ENCODE measurements around the gene LCTL. TPM values are rescaled to one million over a fixed set of nuclear protein-coding genes. Genes with fewer than 3 reads are reported as not detected.
"Not testable (repeated sequence)": the region's sequence is repeated elsewhere in the genome, so short reads cannot be mapped to it uniquely, and the experiment has no call there.

LCTL gene
- total RNA-seq, 4 donors from 2014 or later = not detected

DNA sequence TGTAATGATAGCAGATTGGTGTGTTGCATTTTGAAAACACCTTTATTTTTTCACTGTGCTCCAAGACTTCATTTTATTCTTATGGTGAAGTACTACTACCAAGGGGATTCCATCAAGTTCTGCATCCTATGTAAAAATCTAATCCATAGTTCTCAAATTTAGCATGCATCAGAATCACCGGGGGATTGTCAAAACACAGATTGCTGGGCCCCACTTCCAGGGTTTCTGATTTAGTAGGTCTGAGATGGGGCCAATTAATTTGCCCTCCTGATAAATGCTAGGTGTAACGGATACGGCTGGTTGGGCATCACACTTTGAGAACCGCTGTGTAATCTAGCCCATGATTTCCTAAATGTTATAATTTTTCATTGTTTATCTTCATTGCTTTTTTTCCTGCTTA, 60.0 kb downstream of the LCTL start:
- intact Hi-C loops (cut with DNase I; ENCODE audit: low total_unique reads) = loop anchor here (2.0 kb wide), 1 partner anchor 119 kb away; the partner anchor contains the start of gene MAP2K1
- ATAC-seq (no peak), DNase-seq (no peak)
- H3K36me3 ChIP-seq = peaks cover 0 to 24% of the 10 kb centered on the region in 2 donors
- H3K27me3 ChIP-seq = no peaks in the 10 kb centered on the region
- in situ Hi-C loops (cut with MboI; ENCODE audit: low sequenced_read_pairs in 4 of 4) = loop anchor here in 1 of 4 donors (10.0 kb wide), 1 partner anchor 121 kb away; the partner anchor contains the start of gene MAP2K1
- H3K9me3 ChIP-seq = no peaks in the 10 kb centered on the region
- H3K4me3 ChIP-seq = peak overlapping the region; percentile 74 to 95 (median 87)
- TF ChIP-seq, protein P1, sequence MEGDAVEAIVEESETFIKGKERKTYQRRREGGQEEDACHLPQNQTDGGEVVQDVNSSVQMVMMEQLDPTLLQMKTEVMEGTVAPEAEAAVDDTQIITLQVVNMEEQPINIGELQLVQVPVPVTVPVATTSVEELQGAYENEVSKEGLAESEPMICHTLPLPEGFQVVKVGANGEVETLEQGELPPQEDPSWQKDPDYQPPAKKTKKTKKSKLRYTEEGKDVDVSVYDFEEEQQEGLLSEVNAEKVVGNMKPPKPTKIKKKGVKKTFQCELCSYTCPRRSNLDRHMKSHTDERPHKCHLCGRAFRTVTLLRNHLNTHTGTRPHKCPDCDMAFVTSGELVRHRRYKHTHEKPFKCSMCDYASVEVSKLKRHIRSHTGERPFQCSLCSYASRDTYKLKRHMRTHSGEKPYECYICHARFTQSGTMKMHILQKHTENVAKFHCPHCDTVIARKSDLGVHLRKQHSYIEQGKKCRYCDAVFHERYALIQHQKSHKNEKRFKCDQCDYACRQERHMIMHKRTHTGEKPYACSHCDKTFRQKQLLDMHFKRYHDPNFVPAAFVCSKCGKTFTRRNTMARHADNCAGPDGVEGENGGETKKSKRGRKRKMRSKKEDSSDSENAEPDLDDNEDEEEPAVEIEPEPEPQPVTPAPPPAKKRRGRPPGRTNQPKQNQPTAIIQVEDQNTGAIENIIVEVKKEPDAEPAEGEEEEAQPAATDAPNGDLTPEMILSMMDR (IDR thresholded peaks at IDR 0.05 in 4 of 5, conservative IDR thresholded peaks at IDR 0.05 in 1 of 5) = no peak
- no peak for TF ChIP-seq POLR2A (IDR thresholded peaks at IDR 0.05)
- H3K27ac ChIP-seq = peak overlapping the region; percentile 85 to 96 (median 92)
- peaks cover 22 to 24% of the 10 kb centered on the region in 2 donors for H3K4me1 ChIP-seq

DNA sequence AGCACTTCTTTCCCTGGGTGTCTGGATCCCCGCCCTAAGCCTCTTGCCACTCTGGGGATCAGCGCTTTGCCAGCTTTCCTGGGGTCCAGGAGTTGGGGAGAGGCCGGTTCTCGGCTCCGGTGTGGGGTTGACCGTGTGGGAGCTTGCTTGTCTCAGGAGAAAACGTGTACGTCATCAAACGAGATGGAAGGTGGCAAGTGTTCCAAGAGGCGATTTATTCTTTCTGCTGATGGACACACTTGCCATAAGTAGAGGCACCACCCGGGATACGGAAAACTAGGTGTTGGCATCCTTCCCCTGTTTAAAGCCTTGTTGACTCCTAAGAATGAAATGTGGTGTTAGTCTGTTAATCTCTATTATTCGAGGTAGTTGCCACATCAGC, 60.4 kb downstream of the LCTL start:
- peak overlapping the region; percentile 85 to 96 (median 92) for H3K27ac ChIP-seq
- ATAC-seq (peak in 1 of 2 donors; percentile 15), DNase-seq (no peak)
- H3K4me3 ChIP-seq = peak overlapping the region; percentile 74 to 95 (median 87)
- intact Hi-C loops (cut with DNase I; ENCODE audit: low total_unique reads) (loop anchor here (2.0 kb wide), 1 partner anchor 119 kb away; the partner anchor contains the start of gene MAP2K1), in situ Hi-C loops (cut with MboI; ENCODE audit: low sequenced_read_pairs in 4 of 4) (loop anchor here in 1 of 4 donors (10.0 kb wide), 1 partner anchor 121 kb away; the partner anchor contains the start of gene MAP2K1)
- H3K9me3 ChIP-seq = no peaks in the 10 kb centered on the region
- peaks cover 0 to 28% of the 10 kb centered on the region in 2 donors for H3K36me3 ChIP-seq
- peaks cover 22 to 24% of the 10 kb centered on the region in 2 donors for H3K4me1 ChIP-seq
- H3K27me3 ChIP-seq = no peaks in the 10 kb centered on the region
- TF ChIP-seq, protein P1 (IDR thresholded peaks at IDR 0.05 in 4 of 5, conservative IDR thresholded peaks at IDR 0.05 in 1 of 5) = no peak
- TF ChIP-seq POLR2A (IDR thresholded peaks at IDR 0.05) = no peak

DNA sequence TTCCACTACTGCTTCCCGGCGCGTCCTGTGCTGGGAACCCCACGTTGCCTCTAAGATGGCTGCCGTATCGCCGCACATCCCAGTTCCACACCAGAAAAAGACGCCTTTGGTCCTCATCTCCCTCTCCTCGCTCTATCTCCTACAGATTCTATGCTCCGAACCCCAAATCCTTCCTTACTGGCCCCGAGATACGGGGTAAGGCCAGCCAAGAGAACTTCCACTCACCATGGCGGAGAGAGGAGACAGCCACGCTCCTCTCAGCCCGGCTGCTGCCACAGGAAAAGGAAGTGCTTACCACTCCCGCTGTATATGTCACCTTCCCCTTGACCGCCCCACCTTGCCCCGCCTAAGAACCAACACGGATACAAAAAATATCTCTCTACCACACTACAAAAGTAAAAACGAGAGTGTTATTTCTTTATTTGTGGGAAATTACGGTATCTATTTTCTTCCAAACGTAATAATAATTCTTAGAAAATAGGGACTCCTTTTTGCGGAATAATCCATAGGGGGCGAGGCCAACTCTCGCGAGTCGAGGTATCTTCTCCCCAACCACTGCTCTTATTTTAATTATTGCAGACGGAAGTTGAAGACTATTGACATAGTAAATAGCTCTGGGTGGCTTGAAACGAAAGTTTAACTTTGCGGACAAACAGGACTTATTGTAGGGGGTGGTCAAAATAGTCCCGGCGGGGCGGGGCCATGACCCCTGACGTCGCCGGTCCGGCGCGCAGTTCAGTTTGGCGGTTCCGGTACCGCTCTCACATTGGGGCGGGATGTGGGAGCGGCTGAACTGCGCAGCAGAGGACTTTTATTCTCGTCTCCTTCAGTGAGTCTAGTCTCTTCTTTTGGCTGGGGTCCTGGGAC, 61.0 kb downstream of the LCTL start, which contains the start of the genes RPL4 and ZWILCH:
RPL4 (minus strand) TSS at position 293 of the 867 bp plus-strand sequence; CDS start at position 228, 65 bp downstream.
ZWILCH (plus strand) TSS at position 764 of the 867 bp plus-strand sequence; CDS start at position 777, 13 bp downstream.
- H3K4me1 ChIP-seq = peaks cover 22 to 24% of the 10 kb centered on the region in 2 donors
- no peaks in the 10 kb centered on the region for H3K9me3 ChIP-seq
- intact Hi-C loops (cut with DNase I; ENCODE audit: low total_unique reads) (loop anchor here (2.0 kb wide), 1 partner anchor 118 kb away; the partner anchor contains the start of gene MAP2K1), in situ Hi-C loops (cut with MboI; ENCODE audit: low sequenced_read_pairs in 4 of 4) (loop anchor here in 1 of 4 donors (10.0 kb wide), 1 partner anchor 120 kb away; the partner anchor contains the start of gene MAP2K1)
- peak within 1 kb of the TSS; percentile 74 to 95 (median 87) for H3K4me3 ChIP-seq
- H3K27ac ChIP-seq = peak within 1 kb of the TSS; percentile 85 to 96 (median 92)
- no peaks in the 10 kb centered on the region for H3K27me3 ChIP-seq
- TF ChIP-seq, protein P1 (IDR thresholded peaks at IDR 0.05 in 4 of 5, conservative IDR thresholded peaks at IDR 0.05 in 1 of 5) = peak in 2 of 5 experiments; percentile 14 to 38
- TF ChIP-seq POLR2A (IDR thresholded peaks at IDR 0.05) = peak; percentile 96 to 99
- ATAC-seq (peak; percentile 93 to 95), DNase-seq (peak; percentile 41 to 67)
- peaks cover 2 to 34% of the 10 kb centered on the region in 2 donors for H3K36me3 ChIP-seq

DNA sequence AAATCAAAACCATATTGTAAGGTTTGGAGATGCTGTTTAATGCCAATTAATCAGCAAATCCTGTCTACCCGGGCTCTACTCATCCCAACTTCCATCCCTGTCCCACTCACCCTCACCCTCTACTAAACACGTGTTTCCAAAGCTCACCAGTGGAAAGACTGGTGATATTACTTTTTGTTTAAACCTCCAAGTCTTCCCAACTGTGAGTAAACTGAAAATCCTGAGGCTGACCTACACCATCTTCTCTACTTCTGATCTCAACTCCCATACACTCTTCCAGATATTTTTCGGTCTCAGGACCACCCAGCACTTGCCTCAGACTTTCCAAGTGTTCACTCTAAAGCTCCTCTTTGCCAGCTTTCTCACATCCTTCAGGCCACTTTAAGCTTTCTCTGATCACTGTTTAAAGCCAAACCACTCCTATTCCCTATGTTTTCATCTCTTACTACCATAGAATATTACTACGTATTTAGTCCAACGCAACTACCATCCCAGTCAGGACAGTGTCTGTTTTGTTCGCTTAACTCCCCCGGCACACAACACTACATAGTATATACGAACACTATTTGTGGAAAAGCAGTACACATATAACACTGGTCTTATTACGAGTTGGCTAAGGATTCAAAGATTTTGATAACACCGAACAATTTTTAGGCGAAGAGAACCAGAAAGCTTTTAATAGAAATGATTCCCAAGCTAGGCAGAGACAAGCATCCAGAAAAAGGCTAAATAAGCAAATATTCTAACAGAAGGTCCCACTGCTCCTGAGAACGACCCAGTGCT, 61.8 kb downstream of the LCTL start:
- intact Hi-C loops (cut with DNase I; ENCODE audit: low total_unique reads) (loop anchor here (2.0 kb wide), 1 partner anchor 117 kb away; the partner anchor contains the start of gene MAP2K1), in situ Hi-C loops (cut with MboI; ENCODE audit: low sequenced_read_pairs in 4 of 4) (loop anchor here in 1 of 4 donors (10.0 kb wide), 1 partner anchor 119 kb away; the partner anchor contains the start of gene MAP2K1)
- Histone ChIP-seq H3K36me3 (peaks cover 3 to 42% of the 10 kb centered on the region in 2 donors), H3K4me3 (peak overlapping the region; percentile 74 to 95 (median 87)), H3K4me1 (peaks cover 22 to 24% of the 10 kb centered on the region in 2 donors), H3K27me3 (no peaks in the 10 kb centered on the region), H3K27ac (peak overlapping the region; percentile 85 to 96 (median 92)), H3K9me3 (no peaks in the 10 kb centered on the region)
- ATAC-seq (no peak), DNase-seq (no peak)
- TF ChIP-seq POLR2A (IDR thresholded peaks at IDR 0.05) = no peak
- TF ChIP-seq, protein P1 (IDR thresholded peaks at IDR 0.05 in 4 of 5, conservative IDR thresholded peaks at IDR 0.05 in 1 of 5) = no peak

DNA sequence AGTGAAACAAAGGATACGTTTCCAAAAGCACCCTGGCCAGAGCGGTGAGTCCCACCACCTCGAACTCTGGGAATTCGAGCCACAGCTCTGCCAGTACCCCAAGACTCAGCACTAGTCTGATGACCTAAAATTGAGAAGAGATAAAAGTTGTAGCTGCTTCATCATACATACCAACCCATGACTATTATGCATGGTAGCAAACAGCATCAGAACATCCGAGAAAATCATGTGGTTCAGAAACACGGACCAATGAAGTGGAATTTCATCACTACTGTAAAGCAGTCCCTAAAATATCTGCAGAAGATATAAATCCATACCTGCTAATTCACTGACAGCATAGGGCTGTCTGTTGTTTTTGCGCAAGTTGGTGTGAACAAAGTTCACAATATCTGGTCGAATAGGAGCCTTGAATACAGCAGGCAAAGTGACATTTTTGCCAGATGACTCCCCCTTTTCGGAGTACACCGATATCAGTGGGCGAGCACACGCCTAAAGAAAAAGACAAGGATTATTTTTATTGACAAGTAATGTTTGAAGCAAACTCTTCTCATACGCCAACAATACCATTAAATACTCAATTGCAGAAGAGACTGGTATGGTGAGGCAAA, 62.7 kb downstream of the LCTL start:
- H3K27ac ChIP-seq = peak overlapping the region; percentile 85 to 96 (median 92)
- peak overlapping the region; percentile 74 to 95 (median 87) for H3K4me3 ChIP-seq
- DNase-seq; H3K9me3 ChIP-seq; H3K27me3 ChIP-seq; intact Hi-C loops (cut with DNase I; ENCODE audit: low total_unique reads); ATAC-seq: not testable (repeated sequence)
- in situ Hi-C loops (cut with MboI; ENCODE audit: low sequenced_read_pairs in 4 of 4) = loop anchor here in 1 of 4 donors (10.0 kb wide), 1 partner anchor 118 kb away; the partner anchor contains the start of gene MAP2K1
- peaks cover 3 to 51% of the 10 kb centered on the region in 2 donors for H3K36me3 ChIP-seq
- peaks cover 22 to 27% of the 10 kb centered on the region in 2 donors for H3K4me1 ChIP-seq

All from gastrocnemius medialis (tissue), 4 donors.